HAP-1 (cell line): ENCODE results near the gene FGD2.

Experiments
- DNase-seq, 2 experiments: peaks; one replicate each; pipeline ENCODE4 v3.0.0-alpha.2; 2016 to 2020; ENCODE audit warnings: low spot score in 2 of 2
- H3K27me3 ChIP-seq: fragments of 250-450 bp; sonication (Bioruptor Pico); 2 replicates; pipeline ENCODE4 v1.5.1; 2020; ENCODE audit warnings: low read depth, mild to moderate bottlenecking, moderate library complexity
- H3K36me3 ChIP-seq: fragments of 250-450 bp; sonication (Bioruptor Pico); replicated peaks from 2 replicates; pipeline ENCODE4 v1.5.1; 2020; ENCODE audit warnings: mild to moderate bottlenecking
- H3K4me1 ChIP-seq: fragments of 250-450 bp; sonication (Bioruptor Pico); 2 replicates; pipeline ENCODE4 v1.5.1; 2020; ENCODE audit warnings: mild to moderate bottlenecking
- H3K4me3 ChIP-seq: fragments of 250-450 bp; sonication (Bioruptor Pico); 2 replicates; pipeline ENCODE4 v1.5.1; 2020; ENCODE audit warnings: mild to moderate bottlenecking, moderate library complexity
- H3K9me3 ChIP-seq: fragments of 250-450 bp; sonication (Bioruptor Pico); 2 replicates; pipeline ENCODE4 v1.5.1; 2020; ENCODE audit warnings: mild to moderate bottlenecking, moderate library complexity
- in situ Hi-C: fragments of 300-500 bp; cut with MboI; formaldehyde crosslinking; loops from 3 replicates; pipeline ENCODE4 v1.14.3; 2020; ENCODE audit warnings: low sequenced_read_pairs, inconsistent platforms, mixed read lengths

FGD2 gene

DNA sequence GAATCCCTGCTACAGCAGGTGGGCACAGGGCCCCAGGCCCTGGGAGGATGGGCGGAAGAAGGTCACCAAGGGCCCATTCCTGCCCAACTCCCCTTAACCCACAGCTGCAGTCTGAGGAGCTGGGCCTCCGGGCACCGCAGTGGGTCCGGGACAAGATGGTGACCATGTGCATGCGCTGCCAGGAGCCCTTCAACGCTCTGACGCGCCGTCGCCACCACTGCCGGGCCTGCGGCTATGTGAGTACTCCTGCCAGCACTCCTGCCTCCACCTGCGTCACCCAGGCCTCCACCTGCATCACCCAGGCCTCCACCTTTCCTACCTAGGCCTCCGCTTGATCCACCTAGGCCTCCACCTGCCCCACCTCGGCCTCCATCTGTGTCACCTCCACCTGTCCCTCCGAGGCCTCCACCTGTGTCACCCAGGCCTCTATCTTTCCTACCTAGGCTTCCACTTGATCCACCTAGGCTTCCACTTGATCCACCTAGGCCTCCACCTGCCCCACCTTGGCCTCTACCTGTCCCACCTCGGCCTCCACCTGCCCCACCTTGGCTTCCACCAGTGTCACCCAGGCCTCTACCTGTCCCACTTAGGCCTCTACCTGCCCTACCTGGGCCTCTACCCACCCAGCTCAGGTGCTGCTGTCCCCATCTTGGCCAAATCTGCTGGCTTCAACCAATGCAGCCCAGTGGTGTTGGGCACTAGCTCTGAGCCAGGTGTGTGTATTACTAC lies 16.8 kb downstream of the FGD2 start:
- peaks cover 6% of the 10 kb centered on the region; the same call in 1 of the 2 replicates for H3K4me1 ChIP-seq
- no peaks in the 10 kb centered on the region for H3K36me3 ChIP-seq
- in situ Hi-C loops: loop anchor here (10.0 to 25.0 kb wide), 3 partner anchors 153 to 410 kb away; partner anchors contain the start of gene PIM1
- H3K27me3 ChIP-seq: no peaks in the 10 kb centered on the region
- no peaks in the 10 kb centered on the region for H3K9me3 ChIP-seq
- H3K4me3 ChIP-seq: no peak overlapping the region
- no peak for DNase-seq

DNA sequence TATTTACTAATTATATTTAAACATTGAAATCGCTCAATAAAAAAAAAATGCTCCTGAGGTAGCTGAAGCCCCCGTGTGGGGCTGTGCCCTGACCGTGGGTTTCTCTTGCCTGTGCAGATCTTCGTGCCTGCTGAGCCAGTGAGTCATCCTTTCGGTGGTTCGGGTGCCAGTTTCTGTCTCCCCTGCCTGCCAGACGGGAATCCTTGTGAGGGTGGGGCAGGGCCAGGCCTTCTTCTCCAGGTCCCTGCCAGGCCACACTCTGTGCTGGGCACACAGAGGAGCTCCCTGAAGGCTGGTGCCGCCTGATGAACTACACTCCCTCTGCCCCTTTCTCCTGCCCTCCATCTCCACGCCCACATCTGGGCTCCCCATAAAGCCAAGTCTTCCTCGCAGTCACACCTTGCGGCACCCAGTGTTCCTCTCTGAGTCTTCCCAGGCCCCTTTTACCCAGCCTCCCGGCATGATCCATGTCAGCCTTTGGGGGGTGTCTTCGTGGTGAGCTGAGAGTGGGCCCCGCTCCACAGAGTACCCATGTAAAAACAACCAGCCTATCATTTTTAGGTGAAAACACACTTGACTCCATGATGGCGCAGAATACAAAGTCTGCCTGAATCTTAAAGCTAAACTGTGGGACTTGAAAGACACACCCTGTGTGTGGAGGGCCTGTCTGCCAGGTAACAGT lies 19.3 kb downstream of the FGD2 start:
- in situ Hi-C loops: loop anchor here (10.0 to 25.0 kb wide), 3 partner anchors 150 to 412 kb away; partner anchors contain the start of gene PIM1

DNA sequence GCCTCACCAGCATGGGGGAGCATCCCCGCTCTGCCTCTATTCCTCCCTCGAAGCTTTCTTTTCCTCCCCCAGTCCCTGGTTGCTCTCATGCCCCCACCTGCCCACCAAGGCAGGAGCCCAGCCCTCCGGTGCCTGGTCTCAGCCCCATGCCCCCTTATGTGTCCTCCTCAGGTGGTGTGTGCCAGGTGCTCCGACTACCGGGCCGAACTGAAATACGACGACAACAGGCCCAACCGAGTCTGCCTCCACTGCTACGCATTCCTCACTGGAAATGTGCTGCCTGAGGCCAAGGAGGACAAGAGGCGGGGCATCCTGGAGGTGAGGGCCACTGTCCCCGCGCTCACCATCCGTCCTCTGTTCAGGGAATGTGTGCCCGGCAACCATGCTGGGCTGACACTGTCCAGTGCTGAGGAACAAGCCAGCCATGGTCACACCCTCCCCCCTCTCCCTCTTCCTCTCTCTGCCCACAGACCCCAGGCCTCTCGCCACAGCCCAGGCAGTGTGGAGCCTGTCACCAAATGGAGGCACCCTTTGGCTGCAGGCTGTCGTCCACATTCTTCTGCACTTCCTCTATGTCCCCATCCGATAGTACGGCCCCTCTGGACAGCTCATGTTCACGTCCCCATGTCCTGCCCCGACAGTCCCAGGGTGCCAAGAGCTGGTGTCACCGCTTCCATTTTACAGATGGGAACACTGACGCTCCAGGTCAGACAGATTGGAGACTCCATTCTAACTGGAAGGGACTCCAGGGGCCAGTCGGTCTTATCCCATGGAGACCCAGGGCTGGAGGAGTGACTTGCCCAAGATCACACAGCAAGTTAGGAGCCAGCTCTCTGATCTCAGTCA lies 20.4 kb downstream of the FGD2 start:
- Histone ChIP-seq H3K36me3 (no peaks in the 10 kb centered on the region), H3K4me1 (no peaks in the 10 kb centered on the region), H3K4me3 (no peak overlapping the region), H3K27me3 (no peaks in the 10 kb centered on the region), H3K9me3 (no peaks in the 10 kb centered on the region)
- no peak for DNase-seq
- in situ Hi-C loops: loop anchor here (10.0 kb wide), 2 partner anchors 149 to 179 kb away; partner anchors contain the start of gene PIM1

More for the DNA sequence above, 19.3 kb downstream of the FGD2 start:
- H3K36me3 ChIP-seq: no peaks in the 10 kb centered on the region
- no peak for DNase-seq
- no peaks in the 10 kb centered on the region for H3K9me3 ChIP-seq
- no peaks in the 10 kb centered on the region for H3K4me1 ChIP-seq
- no peak overlapping the region for H3K4me3 ChIP-seq
- no peaks in the 10 kb centered on the region for H3K27me3 ChIP-seq

DNA sequence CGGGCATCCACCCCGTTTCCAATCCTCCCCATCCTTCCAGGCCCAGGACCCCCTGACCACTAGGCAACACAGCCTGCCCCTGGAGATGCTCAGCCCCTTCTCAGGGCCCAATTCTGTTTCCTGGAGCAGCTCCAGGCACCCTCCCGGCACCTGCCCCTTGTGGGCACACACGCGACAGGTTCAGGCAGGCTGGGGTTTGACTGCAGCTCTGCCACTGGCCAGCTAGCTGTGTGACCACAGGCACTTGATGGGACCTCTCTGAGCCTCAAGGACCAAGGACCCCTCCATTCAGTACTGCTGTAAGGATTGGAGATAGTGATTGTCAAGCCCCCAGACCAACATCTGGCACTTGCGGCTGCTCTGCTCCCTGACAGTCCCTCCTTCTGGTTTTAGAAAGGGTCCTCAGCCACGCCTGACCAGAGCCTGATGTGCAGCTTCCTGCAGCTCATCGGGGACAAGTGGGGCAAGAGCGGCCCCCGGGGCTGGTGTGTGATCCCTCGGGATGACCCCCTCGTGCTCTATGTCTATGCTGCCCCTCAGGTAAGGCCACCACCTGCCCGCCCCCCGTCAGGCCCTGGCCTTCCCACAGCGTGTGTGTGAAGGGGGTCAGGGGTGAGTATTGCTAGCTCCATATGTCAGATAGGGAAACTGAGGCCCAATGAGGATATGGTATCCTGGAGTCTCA lies 21.7 kb downstream of the FGD2 start:
- DNase-seq: no peak
- Histone ChIP-seq H3K36me3 (no peaks in the 10 kb centered on the region), H3K4me1 (no peaks in the 10 kb centered on the region), H3K9me3 (no peaks in the 10 kb centered on the region), H3K4me3 (no peak overlapping the region), H3K27me3 (no peaks in the 10 kb centered on the region)
- in situ Hi-C loops: loop anchor here (10.0 kb wide), 2 partner anchors 148 to 178 kb away; partner anchors contain the start of gene PIM1

DNA sequence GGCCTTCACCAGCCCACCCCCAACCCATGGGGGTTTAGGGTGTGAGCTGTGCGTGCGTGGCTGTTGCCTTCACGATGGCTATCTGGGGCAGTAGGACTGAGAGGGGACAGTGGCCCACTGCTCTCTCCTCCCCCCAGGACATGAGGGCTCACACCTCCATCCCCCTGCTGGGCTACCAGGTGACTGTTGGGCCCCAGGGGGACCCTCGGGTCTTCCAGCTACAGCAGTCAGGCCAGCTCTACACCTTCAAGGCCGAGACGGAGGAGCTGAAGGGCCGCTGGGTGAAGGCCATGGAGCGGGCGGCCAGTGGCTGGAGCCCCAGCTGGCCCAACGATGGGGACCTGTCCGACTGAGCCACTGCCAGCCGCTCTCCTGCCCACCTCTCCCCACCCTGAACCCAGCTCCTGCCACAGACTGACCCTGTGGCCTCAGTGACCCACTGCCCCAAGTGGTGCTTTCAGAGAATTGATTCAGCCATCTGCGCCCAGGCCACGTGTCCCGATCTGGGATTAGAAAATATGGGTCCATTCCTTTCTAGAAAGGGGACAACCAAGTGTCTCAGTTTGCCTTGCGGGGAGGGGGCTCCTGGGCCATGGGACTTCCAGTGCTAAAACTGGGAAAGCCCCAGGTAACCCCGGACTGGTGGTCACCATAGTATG lies 22.5 kb downstream of the FGD2 start:
- Histone ChIP-seq H3K4me1 (no peaks in the 10 kb centered on the region), H3K9me3 (no peaks in the 10 kb centered on the region), H3K36me3 (no peaks in the 10 kb centered on the region), H3K27me3 (no peaks in the 10 kb centered on the region), H3K4me3 (no peak overlapping the region)
- in situ Hi-C loops: loop anchor here (10.0 kb wide), 2 partner anchors 147 to 177 kb away; partner anchors contain the start of gene PIM1
- no peak for DNase-seq

DNA sequence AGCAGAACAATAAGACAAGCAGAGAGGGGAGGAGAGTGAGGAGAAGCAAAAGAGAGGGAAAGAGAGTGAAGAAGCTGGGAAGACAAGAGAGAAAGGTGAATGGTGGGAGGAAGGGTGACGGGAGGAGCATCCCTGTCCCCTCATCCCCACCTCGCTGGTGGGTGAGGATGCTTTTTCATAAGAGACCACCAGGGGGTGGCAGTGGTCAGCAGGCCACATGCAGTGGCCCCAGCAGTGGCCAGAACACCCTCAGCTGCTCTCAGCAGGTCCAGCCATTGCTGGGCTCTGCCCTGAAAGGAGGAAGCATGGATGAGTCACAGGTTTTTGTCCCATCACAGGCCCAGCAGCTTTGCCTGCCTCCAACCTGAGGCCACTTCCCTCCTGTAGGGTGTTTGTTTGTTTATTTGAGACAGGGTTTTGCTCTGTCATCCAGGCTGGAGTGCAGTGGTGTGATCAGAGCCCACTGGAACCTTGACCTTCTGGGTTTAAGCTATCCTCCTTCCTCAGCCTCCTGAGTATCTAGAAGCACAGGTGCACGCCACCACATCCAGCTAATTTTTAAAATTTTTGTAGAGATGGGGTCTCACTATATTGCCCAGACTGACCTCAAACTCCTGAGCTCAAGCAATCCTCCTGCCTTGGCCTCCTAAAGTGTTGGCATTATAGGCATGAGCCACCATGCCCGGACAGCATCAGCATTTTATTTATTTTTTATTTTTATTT lies 24.0 kb downstream of the FGD2 start:
- no peaks in the 10 kb centered on the region for H3K9me3 ChIP-seq
- peak; percentile 51 to 79 for DNase-seq
- no peaks in the 10 kb centered on the region for H3K4me1 ChIP-seq
- no peaks in the 10 kb centered on the region for H3K27me3 ChIP-seq
- no peaks in the 10 kb centered on the region for H3K36me3 ChIP-seq
- in situ Hi-C loops: loop anchor here (10.0 kb wide), 2 partner anchors 145 to 175 kb away; partner anchors contain the start of gene PIM1
- H3K4me3 ChIP-seq: no peak overlapping the region

DNA sequence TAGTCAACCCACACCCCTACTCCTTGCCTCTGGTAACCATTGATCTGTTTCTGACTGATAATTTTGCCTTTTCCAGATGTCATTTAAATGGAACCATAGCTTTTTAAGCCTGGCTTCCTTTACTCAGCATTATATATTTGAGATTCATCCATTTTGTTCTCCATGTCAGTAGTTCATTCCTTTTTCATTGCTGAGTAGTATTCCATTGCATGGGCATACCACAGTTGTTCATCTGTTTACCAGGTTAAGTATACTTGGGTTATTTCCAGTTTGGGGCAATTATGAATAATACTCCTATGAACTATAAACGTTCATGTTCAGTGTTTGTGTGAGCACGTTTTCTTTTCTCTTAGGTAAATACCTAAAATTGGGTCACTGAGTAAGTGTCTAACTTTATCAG lies 25.1 kb downstream of the FGD2 start:
- in situ Hi-C loops: no loop called here
- no peaks in the 10 kb centered on the region for H3K9me3 ChIP-seq
- no peak overlapping the region for H3K4me3 ChIP-seq
- no peak for DNase-seq
- no peaks in the 10 kb centered on the region for H3K4me1 ChIP-seq
- no peaks in the 10 kb centered on the region for H3K27me3 ChIP-seq
- H3K36me3 ChIP-seq: no peaks in the 10 kb centered on the region

DNA sequence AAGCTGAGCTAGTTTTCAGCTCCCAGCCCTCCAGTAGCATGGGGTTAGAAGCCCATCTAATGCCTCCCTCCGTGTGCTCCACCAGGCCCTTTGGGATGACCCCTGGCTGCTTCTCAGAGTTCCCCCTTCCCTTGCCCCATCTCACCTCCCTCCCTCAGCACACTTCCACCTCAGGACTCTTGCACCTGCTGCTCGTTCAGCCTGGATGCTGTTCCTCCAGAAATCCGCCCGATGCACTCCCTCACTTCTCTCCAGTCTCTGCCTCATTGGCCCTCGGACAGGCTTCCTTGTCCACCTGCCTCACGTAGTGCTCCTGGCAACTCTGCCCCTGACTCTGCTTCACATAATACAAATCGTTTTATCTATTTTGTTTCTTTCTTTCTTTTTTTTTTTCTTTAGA lies 26.8 kb downstream of the FGD2 start:
- H3K4me1 ChIP-seq: no peaks in the 10 kb centered on the region
- in situ Hi-C loops: no loop called here
- no peak for DNase-seq
- no peaks in the 10 kb centered on the region for H3K36me3 ChIP-seq
- H3K9me3 ChIP-seq: no peaks in the 10 kb centered on the region
- H3K4me3 ChIP-seq: no peak overlapping the region
- no peaks in the 10 kb centered on the region for H3K27me3 ChIP-seq

DNA sequence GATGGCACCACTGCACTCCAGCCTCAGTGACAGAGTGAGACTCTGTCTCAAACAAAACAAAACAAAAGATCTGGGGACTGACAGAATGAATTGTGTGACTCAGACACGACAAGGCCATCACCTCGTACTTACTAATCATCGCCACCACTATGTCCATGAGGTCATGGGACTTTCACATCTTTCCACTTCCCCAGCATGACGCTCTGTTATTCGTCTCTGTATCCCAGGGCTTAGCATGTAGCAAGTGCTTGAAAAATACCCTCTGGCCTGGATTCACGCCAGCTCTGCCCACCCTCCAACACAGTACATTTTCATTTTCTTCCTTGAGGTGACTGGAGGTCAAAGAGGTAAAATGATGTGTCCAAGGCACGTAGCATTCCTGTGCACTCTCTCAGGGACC lies 27.8 kb downstream of the FGD2 start:
- Histone ChIP-seq H3K27me3 (no peaks in the 10 kb centered on the region), H3K4me3 (no peak overlapping the region), H3K9me3 (no peaks in the 10 kb centered on the region), H3K36me3 (no peaks in the 10 kb centered on the region), H3K4me1 (no peaks in the 10 kb centered on the region)
- in situ Hi-C loops: no loop called here
- DNase-seq: no peak

DNA sequence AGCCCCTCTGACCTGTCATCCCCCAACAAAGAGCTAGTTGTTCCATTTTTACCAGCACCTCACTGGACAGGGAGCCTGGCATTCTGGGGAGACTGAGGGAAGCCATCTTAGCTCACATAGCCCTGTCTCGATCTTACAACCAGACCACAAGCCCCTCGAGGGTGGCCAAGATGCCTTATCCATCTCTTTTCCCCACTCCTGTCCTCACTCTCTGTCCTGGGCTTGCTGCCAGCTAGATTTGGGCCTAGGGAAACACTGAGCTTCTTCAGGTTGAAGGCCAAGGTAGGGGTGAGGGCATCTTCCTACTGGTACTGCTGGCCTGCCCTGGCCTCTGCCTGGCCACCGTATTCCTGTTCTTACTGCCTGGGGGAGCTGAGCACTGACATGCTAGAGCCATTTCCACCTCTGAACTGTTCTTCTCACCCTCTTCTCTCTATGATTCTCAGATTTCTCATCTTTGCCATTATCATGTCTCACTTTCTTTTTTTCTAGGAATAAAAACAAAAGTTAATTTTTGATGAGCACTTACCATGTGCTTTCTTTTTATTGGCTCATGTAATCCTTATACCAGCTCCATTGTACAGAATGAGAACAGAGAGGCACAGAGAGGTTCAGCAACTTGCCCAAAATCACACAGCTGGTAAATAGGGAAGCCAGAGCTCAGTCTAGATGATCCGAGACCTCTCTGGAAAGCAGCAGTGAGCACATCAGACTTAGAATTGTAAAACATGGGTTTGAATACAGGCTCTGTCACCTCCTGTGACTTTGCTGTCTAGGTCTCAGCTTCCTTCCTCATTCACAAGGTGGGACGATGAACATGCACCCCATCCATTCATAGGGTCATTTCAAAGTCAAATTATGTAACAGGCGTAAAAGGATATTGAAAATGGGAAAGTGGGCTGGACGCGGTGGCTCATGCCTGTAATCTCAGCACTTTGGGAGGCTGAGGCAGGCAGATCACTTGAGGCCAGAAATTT lies 28.7 kb downstream of the FGD2 start:
- DNase-seq: no peak
- H3K4me3 ChIP-seq: no peak overlapping the region
- in situ Hi-C loops: no loop called here
- H3K9me3 ChIP-seq: no peaks in the 10 kb centered on the region
- H3K4me1 ChIP-seq: no peaks in the 10 kb centered on the region
- no peaks in the 10 kb centered on the region for H3K27me3 ChIP-seq
- H3K36me3 ChIP-seq: no peaks in the 10 kb centered on the region

DNA sequence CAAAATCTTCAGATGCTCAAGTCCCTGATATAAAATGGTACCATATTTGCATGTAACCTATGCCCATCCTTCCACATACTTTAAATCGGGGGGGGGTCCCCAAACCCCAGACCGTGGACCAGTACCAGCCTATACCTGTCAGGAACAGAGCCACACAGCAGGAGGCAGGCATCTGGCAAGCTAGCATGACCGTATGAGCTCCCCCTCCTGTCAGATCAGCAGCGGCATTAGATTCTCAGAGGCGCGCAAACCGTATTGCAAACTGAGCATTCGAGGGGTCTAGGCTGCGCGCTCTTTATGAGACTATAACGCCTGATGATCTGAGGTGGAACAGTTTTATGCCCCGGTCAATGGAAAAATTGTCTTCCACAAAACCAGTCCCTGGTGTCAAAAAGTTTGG lies 30.7 kb downstream of the FGD2 start:
- no peaks in the 10 kb centered on the region for H3K4me1 ChIP-seq
- H3K4me3 ChIP-seq: no peak overlapping the region
- H3K9me3 ChIP-seq: no peaks in the 10 kb centered on the region
- no peaks in the 10 kb centered on the region for H3K36me3 ChIP-seq
- no peaks in the 10 kb centered on the region for H3K27me3 ChIP-seq
- in situ Hi-C loops: no loop called here
- DNase-seq: no peak
